Fibroblast of skin of abdomen (primary cell): Measurements from ENCODE around the gene C1R.
A peak's percentile ranks its signal among the peaks of the same experiment; 100 is the strongest.

Experiments
- DNase-seq: peaks from one replicate; pipeline ENCODE4 v3.0.0-alpha.2; 2013

The C1R gene

GRCh38 chr12:7096006-7096932 is 4.0 kb upstream of the C1R start:
- DNase-seq = no peak

- peak; percentile 38 for DNase-seq
These were observed 1.6 kb upstream of the C1R start for GRCh38 chr12:7093892-7094291.

- no peak for DNase-seq
These were observed 1.2 kb upstream of the C1R start for GRCh38 chr12:7093486-7093885.

GRCh38 chr12:7092986-7093460 is 778 bp upstream of the C1R start:
- no peak for DNase-seq

- DNase-seq = no peak
These were observed 501 bp downstream of the C1R start for GRCh38 chr12:7091660-7092228.

- DNase-seq = no peak
These were observed 1.1 kb downstream of the C1R start for GRCh38 chr12:7091171-7091570.

- no peak for DNase-seq
These were observed 1.8 kb downstream of the C1R start for GRCh38 chr12:7090222-7090998.

- no peak for DNase-seq
These were observed 2.9 kb downstream of the C1R start for GRCh38 chr12:7089196-7089871.

GRCh38 chr12:7083125-7083524 is 9.1 kb downstream of the C1R start:
- no peak for DNase-seq

GRCh38 chr12:7081037-7081436 is 11.2 kb downstream of the C1R start:
- no peak for DNase-seq

- DNase-seq = peak; percentile 54
These were observed 12.5 kb downstream of the C1R start for GRCh38 chr12:7079826-7080125.

- no peak for DNase-seq
These were observed 14.1 kb downstream of the C1R start for GRCh38 chr12:7078163-7078562.

GRCh38 chr12:7076493-7076892 is 15.8 kb downstream of the C1R start:
- no peak for DNase-seq

- peak; percentile 70 for DNase-seq
These were observed 16.3 kb downstream of the C1R start for GRCh38 chr12:7075939-7076338.

GRCh38 chr12:7075518-7075917 is 16.7 kb downstream of the C1R start:
- DNase-seq = peak; percentile 36

- DNase-seq = no peak
These were observed 18.3 kb downstream of the C1R start for GRCh38 chr12:7073946-7074345.

GRCh38 chr12:7072554-7072953 is 19.7 kb downstream of the C1R start:
- no peak for DNase-seq

GRCh38 chr12:7072035-7072434 is 20.2 kb downstream of the C1R start:
- DNase-seq = no peak

GRCh38 chr12:7069386-7069785 is 22.9 kb downstream of the C1R start:
- DNase-seq = no peak

GRCh38 chr12:7068994-7069346 is 23.3 kb downstream of the C1R start:
- no peak for DNase-seq

- no peak for DNase-seq
These were observed 23.8 kb downstream of the C1R start for GRCh38 chr12:7068240-7068993.

- no peak for DNase-seq
These were observed 25.1 kb downstream of the C1R start for GRCh38 chr12:7067096-7067495.
